Epithelial cell of esophagus (primary cell): ENCODE measurements around the gene SHOC2.

Experiments
- DNase-seq: peaks from one replicate; pipeline ENCODE4 v3.0.0; 2010; ENCODE audit warnings: low read depth
- H3K4me3 ChIP-seq: 2 replicates; pipeline ENCODE4 v1.5.1; 2011; ENCODE audit warnings: mild to moderate bottlenecking, low read length, control low read depth
- TF ChIP-seq, protein P1 (sequence below): IDR thresholded peaks from 2 replicates; pipeline ENCODE4 v1.5.1; 2011; ENCODE audit warnings: low read depth, mild to moderate bottlenecking, low read length, control low read depth, inconsistent platforms; ENCODE audit not compliant: insufficient read depth; ENCODE audit errors: missing control alignments

The SHOC2 gene

DNA sequence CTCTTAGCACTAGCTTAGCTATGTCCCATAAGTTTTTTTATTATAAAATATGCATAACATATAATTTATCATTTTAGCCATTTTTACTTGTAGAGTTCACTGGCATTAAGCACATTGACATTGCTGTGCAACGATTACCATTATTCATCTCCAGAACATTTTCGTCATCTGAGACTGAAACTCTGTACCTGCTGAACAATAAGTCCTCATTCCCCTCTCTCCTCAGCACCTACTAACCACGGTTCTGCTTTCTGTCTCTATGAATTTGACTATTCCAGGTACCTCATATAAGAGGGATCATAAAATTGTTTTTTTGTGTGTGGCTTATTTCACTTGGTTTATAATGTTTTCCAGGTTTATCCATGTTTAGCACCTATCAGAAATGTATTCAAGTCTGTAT is 64.1 kb downstream of the SHOC2 start:
- H3K4me3 ChIP-seq = no peak overlapping the region
- no peak for DNase-seq
- TF ChIP-seq, protein P1, sequence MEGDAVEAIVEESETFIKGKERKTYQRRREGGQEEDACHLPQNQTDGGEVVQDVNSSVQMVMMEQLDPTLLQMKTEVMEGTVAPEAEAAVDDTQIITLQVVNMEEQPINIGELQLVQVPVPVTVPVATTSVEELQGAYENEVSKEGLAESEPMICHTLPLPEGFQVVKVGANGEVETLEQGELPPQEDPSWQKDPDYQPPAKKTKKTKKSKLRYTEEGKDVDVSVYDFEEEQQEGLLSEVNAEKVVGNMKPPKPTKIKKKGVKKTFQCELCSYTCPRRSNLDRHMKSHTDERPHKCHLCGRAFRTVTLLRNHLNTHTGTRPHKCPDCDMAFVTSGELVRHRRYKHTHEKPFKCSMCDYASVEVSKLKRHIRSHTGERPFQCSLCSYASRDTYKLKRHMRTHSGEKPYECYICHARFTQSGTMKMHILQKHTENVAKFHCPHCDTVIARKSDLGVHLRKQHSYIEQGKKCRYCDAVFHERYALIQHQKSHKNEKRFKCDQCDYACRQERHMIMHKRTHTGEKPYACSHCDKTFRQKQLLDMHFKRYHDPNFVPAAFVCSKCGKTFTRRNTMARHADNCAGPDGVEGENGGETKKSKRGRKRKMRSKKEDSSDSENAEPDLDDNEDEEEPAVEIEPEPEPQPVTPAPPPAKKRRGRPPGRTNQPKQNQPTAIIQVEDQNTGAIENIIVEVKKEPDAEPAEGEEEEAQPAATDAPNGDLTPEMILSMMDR = no peak

DNA sequence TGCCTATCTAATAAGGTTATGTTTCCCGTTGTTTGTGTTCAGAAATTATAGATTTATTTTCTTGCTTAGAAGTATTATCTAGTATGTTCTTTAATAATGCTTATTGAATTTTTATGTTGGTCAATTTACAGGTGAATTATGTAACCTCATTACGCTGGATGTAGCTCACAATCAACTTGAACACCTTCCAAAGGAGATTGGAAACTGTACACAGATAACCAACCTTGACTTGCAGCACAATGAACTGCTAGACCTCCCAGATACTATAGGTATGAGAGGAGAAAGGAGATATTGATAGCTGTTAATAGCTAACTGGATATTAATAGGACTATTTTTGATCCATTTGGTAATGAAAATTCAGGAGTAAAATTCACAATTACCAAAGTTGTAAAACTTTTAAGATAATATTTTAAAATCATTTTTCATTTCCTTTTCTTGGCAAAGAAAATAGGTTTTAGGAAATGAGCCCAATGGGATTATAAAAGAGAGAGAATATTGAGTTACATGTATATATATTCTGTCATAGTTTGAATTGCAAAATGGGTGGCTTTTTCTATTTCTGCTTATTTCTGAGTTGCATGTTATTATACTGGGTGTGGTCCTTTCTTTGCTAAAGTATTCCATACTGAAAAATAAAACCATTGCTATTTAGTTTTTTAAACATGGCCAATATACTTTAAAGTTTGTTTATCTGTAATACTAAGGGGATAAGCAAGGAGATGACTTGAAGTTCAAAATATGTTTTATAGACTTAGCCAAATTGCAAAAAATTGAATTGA is 66.3 kb downstream of the SHOC2 start:
- no peak for DNase-seq
- H3K4me3 ChIP-seq = no peak overlapping the region
- TF ChIP-seq, protein P1 = no peak

DNA sequence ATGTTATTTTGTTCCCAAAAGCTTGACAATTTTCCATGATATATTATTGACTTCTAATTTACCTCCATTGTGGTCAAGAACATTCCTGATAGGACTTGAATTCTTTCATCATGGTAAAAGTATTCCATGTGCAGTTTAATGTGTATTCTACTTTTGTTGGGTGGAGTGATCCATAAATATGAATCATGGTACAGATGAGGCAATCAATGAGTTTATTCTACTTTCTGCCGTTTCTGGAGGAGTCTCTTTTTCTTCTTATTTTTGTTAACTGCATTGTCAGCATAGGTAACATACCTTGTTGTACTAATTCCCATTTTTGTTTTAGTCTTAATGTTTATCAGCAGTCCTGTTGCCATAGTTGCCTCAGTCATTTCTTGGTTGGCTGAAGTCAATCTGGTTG is 69.6 kb downstream of the SHOC2 start:
- H3K4me3 ChIP-seq = no peak overlapping the region
- peak; percentile 78 for DNase-seq
- TF ChIP-seq, protein P1 = no peak

DNA sequence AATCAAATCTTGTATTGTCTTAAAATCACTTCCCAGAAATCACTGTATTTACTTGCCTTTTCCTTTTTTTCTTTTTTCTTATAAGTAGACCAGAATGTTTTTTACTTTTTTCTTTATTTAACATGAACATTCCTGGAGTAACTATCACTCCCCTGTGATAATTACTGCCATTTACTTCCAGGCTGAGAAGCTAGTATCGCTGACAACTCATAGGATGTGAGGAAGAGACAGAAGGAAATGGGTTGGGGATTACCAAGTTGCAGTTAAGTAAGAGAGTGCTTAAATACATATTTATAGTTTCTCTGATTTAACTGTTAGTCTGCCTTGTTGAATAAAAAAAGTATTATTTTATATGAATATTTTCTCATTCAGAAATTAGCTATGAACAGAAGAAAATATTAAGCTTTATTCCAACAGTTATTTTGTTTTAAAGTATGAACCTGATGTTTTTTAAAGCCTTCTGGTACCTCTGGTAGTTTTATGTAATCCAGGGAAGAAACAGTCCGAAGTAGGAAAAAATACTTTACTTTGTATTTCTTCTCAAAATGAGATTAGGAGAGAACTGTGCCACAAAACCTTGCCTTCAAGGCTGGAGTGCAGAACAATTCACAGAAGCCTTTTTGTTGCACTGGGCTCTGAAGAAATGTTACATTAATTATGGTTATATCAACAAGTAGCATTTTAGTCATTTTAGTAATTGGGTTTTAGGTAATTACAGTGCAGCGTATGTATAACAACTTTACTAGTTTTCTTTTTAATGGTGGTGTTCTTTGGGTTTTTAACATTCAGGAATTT is 72.8 kb downstream of the SHOC2 start:
- TF ChIP-seq, protein P1 = no peak
- peak; percentile 61 for DNase-seq
- no peak overlapping the region for H3K4me3 ChIP-seq

DNA sequence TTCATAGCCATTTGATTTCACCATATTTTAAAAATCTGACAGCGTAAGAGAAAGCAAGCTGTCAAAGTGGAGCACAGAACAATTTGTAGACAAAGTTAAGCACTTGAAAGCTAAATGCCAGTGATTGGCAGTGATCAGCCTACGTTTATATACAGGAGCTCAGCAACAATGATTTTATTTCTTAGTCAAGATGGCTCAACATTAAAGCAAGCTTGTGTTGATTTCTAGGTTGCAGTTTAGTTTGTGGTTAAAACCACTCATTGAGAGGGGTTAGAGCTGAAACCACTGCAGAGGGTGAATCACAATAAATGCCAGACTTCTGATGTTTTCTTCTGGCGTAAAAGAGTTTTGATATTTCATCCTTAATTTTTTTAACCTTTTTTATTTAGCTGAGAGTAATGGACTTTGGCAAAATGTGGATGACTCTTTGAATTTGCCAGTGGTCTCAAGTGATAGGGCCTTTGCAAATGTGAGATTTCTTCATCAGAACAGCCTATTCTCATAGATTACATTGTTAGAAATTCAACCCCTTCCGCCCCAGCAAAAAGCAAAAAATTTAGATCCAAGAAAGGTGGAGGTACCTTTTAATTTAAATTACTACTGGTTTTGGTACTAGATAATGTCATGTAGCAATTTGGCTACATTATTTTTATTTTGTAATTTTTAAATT is 73.8 kb downstream of the SHOC2 start:
- DNase-seq = peak; percentile 77
- TF ChIP-seq, protein P1 = no peak
- no peak overlapping the region for H3K4me3 ChIP-seq

DNA sequence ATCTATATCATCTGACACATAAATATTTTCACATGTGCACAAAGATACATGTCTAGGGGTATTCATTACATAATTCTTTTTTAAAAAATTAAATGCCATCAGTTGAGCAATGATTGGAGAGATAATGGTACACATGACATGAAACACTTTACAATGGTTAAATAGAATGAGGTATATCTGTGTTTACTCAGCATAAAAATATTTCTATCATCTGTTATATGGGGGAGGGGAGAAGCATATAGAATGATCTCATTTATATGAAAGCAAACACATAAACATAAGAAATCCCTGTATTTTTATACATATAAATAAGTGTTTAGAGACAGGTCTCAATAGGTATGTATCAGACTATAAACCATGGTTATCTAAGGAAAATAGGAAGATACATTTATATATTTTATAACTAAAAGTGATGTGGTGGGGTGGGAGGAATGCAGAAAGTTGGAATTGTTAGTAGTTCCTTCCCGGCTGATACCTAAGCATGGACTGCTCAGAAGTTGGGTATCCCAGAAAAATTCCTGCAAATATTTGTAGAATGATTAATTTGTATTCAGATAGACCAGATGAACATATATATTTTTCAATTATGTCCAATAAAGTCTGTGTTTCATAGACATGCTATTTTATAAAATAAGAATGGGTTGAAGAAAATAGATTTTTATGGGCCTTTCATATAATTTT is 75.1 kb downstream of the SHOC2 start:
- TF ChIP-seq, protein P1 = no peak
- no peak overlapping the region for H3K4me3 ChIP-seq
- no peak for DNase-seq
